ENCODE data around the gene SORL1.

DNA sequence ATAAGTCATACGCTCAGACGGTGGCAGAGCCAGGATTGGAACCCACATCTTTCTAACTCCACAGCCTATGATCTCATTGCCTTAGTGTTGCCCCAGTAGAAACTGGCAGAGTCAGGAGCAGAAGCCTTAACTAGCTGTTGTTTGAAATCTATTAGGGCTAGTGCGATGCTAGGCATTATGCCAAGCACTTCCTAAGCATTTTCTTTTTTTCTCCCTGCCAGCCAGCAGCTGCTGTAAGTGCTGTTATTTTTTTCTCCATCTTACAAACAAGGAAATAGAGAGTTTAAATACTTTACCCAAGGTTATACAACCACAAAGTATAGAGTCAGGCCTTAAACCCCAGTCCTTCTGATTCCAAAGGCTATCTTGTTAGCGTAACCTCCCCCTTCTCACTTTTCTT lies 161.6 kb downstream of the SORL1 start:
- TF ChIP-seq CTCF (IDR thresholded peaks at IDR 0.05; ENCODE audit: low read length): no peak
- TF ChIP-seq EZH2 (IDR thresholded peaks at IDR 0.05; ENCODE audit: borderline replicate concordance, low read length): no peak
